ENCODE results near the gene SCO2.

SCO2 gene

GRCh38 chr22:50516891-50517290, 8.5 kb downstream of the SCO2 start:
- Histone ChIP-seq H3K36me3 (ENCODE audit: control insufficient read depth, insufficient read depth, low read length) (peaks cover 25% of the 10 kb centered on the region), H3K27me3 (replicated peaks; ENCODE audit: control insufficient read depth, insufficient read depth, low read length) (no peaks in the 10 kb centered on the region), H3K4me3 (replicated peaks; ENCODE audit: low read depth, low read length) (no peak overlapping the region)
- TF ChIP-seq, protein P1, sequence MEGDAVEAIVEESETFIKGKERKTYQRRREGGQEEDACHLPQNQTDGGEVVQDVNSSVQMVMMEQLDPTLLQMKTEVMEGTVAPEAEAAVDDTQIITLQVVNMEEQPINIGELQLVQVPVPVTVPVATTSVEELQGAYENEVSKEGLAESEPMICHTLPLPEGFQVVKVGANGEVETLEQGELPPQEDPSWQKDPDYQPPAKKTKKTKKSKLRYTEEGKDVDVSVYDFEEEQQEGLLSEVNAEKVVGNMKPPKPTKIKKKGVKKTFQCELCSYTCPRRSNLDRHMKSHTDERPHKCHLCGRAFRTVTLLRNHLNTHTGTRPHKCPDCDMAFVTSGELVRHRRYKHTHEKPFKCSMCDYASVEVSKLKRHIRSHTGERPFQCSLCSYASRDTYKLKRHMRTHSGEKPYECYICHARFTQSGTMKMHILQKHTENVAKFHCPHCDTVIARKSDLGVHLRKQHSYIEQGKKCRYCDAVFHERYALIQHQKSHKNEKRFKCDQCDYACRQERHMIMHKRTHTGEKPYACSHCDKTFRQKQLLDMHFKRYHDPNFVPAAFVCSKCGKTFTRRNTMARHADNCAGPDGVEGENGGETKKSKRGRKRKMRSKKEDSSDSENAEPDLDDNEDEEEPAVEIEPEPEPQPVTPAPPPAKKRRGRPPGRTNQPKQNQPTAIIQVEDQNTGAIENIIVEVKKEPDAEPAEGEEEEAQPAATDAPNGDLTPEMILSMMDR (IDR thresholded peaks at IDR 0.05; ENCODE audit: insufficient read depth, low read length, poor library complexity, severe bottlenecking) = no peak
- no peak for DNase-seq (ENCODE audit: extremely low read depth, insufficient read length)

- Histone ChIP-seq H3K27me3 (replicated peaks; ENCODE audit: control insufficient read depth, insufficient read depth, low read length) (no peaks in the 10 kb centered on the region), H3K36me3 (ENCODE audit: control insufficient read depth, insufficient read depth, low read length) (peaks cover 20% of the 10 kb centered on the region), H3K4me3 (replicated peaks; ENCODE audit: low read depth, low read length) (no peak overlapping the region)
- TF ChIP-seq, protein P1 (IDR thresholded peaks at IDR 0.05; ENCODE audit: insufficient read depth, low read length, poor library complexity, severe bottlenecking) = no peak
- no peak for DNase-seq (ENCODE audit: extremely low read depth, insufficient read length)
These were observed 9.3 kb downstream of the SCO2 start for GRCh38 chr22:50516068-50516467.

- H3K4me3 ChIP-seq (replicated peaks; ENCODE audit: low read depth, low read length) = no peak overlapping the region
- H3K27me3 ChIP-seq (replicated peaks; ENCODE audit: control insufficient read depth, insufficient read depth, low read length) = no peaks in the 10 kb centered on the region
- peaks cover 6% of the 10 kb centered on the region for H3K36me3 ChIP-seq (ENCODE audit: control insufficient read depth, insufficient read depth, low read length)
- DNase-seq (ENCODE audit: extremely low read depth, insufficient read length) = no peak
- TF ChIP-seq, protein P1 (IDR thresholded peaks at IDR 0.05; ENCODE audit: insufficient read depth, low read length, poor library complexity, severe bottlenecking) = no peak
These were observed 12.2 kb downstream of the SCO2 start for GRCh38 chr22:50513175-50513574.

DNA sequence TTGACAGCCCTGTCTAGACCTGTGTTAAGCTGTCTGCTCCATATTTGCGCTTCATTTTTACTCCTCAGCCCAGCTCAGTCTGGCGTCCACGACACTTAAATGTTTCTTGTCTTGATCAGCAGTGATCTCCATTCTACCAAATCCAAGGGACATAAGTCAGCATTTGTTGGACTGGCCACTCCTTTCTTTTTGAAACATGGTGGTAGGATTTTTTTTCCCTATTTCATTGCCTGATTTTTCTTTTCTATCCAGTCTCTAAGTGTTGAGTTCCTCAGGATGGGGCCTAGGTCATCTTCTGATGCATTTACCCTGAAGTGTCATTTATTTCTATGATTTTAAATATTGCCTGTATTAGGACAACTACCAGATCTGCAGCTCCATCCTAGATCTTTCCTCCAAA, 16.5 kb downstream of the SCO2 start:
- TF ChIP-seq, protein P1 (IDR thresholded peaks at IDR 0.05; ENCODE audit: insufficient read depth, low read length, poor library complexity, severe bottlenecking) = no peak
- H3K27me3 ChIP-seq (replicated peaks; ENCODE audit: control insufficient read depth, insufficient read depth, low read length) = no peaks in the 10 kb centered on the region
- peak overlapping the region; percentile 98 for H3K4me3 ChIP-seq (replicated peaks; ENCODE audit: low read depth, low read length)
- H3K36me3 ChIP-seq (ENCODE audit: control insufficient read depth, insufficient read depth, low read length) = peaks cover 9% of the 10 kb centered on the region
- no peak for DNase-seq (ENCODE audit: extremely low read depth, insufficient read length)

GRCh38 chr22:50507991-50508884, 17.2 kb downstream of the SCO2 start, which contains the start of gene NCAPH2:
TSS of gene NCAPH2 (plus strand) at chr22:50508224. CDS start at chr22:50508338, 114 bp downstream.
- TF ChIP-seq, protein P1 (IDR thresholded peaks at IDR 0.05; ENCODE audit: insufficient read depth, low read length, poor library complexity, severe bottlenecking) = peak; percentile 13
- Histone ChIP-seq H3K36me3 (ENCODE audit: control insufficient read depth, insufficient read depth, low read length) (peaks cover 14% of the 10 kb centered on the region), H3K27me3 (replicated peaks; ENCODE audit: control insufficient read depth, insufficient read depth, low read length) (no peaks in the 10 kb centered on the region), H3K4me3 (replicated peaks; ENCODE audit: low read depth, low read length) (peak within 1 kb of the TSS; percentile 98)
- peak; percentile 95 for DNase-seq (ENCODE audit: extremely low read depth, insufficient read length)

Data from GM06990 (cell line).